ENCODE measurements around the gene KCTD11. TPM values are rescaled to one million over a fixed set of nuclear protein-coding genes. Genes with fewer than 3 reads are reported as not detected.

Gene KCTD11
- total and polyA plus RNA-seq, 2 of the 13 experiments (the other 11 are each of a cell fraction or from before 2014, with no cell fraction given), result 1.6 to 2.6 TPM

DNA sequence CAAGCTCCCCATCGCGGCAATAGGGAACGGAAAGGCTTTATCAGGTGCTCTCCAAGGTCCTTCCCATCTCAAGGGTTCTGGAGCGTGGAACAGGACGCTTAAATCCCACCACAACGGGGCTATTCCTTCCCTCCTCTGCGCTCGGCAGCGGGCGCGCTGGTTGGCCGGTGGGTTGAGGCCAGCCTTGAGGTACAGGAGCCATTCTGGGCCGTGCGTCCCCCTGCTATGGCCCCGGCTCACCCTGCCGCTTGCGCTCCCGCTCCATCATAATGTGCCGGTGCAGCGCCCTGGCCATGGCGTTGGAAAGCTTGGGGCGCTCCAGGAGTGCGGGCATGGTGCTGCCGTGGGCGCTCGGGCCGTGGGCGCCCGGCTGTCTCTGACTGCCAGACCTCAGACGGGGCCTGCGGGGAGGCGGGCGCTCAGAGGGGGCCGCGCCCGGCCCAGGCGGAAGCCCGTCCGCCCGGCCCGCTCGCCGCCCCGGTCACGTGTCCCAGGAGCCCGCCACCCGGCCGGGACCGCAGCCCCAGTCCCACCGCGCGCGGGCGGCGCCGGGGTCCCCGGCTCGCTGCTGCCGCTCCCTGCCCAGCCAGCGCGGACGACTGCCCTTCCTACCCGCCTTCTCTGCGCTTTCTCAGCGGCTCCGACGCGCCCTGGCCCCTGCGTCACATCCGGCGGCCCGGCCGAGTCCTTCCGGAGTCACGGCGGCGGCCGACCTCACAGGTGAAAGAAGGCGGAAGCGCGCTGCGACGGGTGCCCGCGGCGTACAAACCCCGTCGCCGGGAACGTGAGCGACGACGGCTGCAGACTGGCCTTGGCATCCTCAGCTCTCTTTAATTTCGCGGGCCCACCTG is 37.0 kb upstream of the KCTD11 start, which contains the start of gene GPS2 (continued):
- TF ChIP-seq, protein P1, sequence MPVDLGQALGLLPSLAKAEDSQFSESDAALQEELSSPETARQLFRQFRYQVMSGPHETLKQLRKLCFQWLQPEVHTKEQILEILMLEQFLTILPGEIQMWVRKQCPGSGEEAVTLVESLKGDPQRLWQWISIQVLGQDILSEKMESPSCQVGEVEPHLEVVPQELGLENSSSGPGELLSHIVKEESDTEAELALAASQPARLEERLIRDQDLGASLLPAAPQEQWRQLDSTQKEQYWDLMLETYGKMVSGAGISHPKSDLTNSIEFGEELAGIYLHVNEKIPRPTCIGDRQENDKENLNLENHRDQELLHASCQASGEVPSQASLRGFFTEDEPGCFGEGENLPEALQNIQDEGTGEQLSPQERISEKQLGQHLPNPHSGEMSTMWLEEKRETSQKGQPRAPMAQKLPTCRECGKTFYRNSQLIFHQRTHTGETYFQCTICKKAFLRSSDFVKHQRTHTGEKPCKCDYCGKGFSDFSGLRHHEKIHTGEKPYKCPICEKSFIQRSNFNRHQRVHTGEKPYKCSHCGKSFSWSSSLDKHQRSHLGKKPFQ (CRISPR knock-in tag; IDR thresholded peaks at IDR 0.05; ENCODE audit: insufficient replicate concordance), result no peak
- TF ChIP-seq ZNF335 (CRISPR knock-in tag; IDR thresholded peaks at IDR 0.05) (peak; percentile 73; the same call in 1 of the 2 replicates), JDP2 (CRISPR knock-in tag; IDR thresholded peaks at IDR 0.05; ENCODE audit: borderline replicate concordance) (peak; percentile 42; the same call in 1 of the 2 replicates), ZNF329 (CRISPR knock-in tag; IDR thresholded peaks at IDR 0.05; ENCODE audit: low read depth) (no peak; the same call in 1 of the 2 replicates), NKX3-1 (CRISPR knock-in tag; IDR thresholded peaks at IDR 0.05) (0 out of 2 replicates have a peak, but pooled peaks have one; percentile 49), ZNF530 (CRISPR knock-in tag; IDR thresholded peaks at IDR 0.05; ENCODE audit: low read depth) (no peak), CHCHD3 (CRISPR knock-in tag; IDR thresholded peaks at IDR 0.05) (no peak), MED1 (CRISPR knock-in tag; IDR thresholded peaks at IDR 0.05) (peak; percentile 83), ZNF724P (CRISPR knock-in tag; IDR thresholded peaks at IDR 0.05; ENCODE audit: borderline replicate concordance) (no peak), DR1 (CRISPR knock-in tag; IDR thresholded peaks at IDR 0.05) (peak; percentile 54; the same call in 1 of the 2 replicates), ZNF780A (CRISPR knock-in tag; IDR thresholded peaks at IDR 0.05) (no peak), ZNF775 (CRISPR knock-in tag; IDR thresholded peaks at IDR 0.05; ENCODE audit: borderline replicate concordance) (no peak), SMAD3 (CRISPR knock-in tag; IDR thresholded peaks at IDR 0.05) (0 out of 2 replicates have a peak, but pooled peaks have one; percentile 59), REPIN1 (CRISPR knock-in tag; IDR thresholded peaks at IDR 0.05; ENCODE audit: borderline replicate concordance, low read depth) (peak; percentile 92), THAP11 (CRISPR knock-in tag; IDR thresholded peaks at IDR 0.05) (peak; percentile 95), ZBTB8A (CRISPR knock-in tag; IDR thresholded peaks at IDR 0.05; ENCODE audit: borderline replicate concordance, low read depth) (no peak), TCF12 (IDR thresholded peaks at IDR 0.05) (no peak), TCF12 (CRISPR knock-in tag; IDR thresholded peaks at IDR 0.05) (0 out of 2 replicates have a peak, but pooled peaks have one; percentile 16)
- TF ChIP-seq, protein P2, sequence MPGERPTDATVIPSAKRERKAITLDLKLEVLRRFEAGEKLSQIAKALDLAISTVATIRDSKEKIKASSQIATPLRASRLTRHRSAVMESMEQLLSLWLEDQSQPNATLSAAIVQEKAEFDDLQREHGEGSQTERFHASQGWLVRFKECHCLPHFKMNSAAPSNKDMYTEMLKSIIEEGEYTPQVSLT (CRISPR knock-in tag; IDR thresholded peaks at IDR 0.05; ENCODE audit: borderline replicate concordance, low read depth), result no peak; the same call in 1 of the 2 replicates
- TF ChIP-seq, protein P3, sequence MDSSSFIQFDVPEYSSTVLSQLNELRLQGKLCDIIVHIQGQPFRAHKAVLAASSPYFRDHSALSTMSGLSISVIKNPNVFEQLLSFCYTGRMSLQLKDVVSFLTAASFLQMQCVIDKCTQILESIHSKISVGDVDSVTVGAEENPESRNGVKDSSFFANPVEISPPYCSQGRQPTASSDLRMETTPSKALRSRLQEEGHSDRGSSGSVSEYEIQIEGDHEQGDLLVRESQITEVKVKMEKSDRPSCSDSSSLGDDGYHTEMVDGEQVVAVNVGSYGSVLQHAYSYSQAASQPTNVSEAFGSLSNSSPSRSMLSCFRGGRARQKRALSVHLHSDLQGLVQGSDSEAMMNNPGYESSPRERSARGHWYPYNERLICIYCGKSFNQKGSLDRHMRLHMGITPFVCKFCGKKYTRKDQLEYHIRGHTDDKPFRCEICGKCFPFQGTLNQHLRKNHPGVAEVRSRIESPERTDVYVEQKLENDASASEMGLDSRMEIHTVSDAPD (CRISPR knock-in tag; IDR thresholded peaks at IDR 0.05), result 0 out of 2 replicates have a peak, but pooled peaks have one; percentile 47
- TF ChIP-seq, protein P4, sequence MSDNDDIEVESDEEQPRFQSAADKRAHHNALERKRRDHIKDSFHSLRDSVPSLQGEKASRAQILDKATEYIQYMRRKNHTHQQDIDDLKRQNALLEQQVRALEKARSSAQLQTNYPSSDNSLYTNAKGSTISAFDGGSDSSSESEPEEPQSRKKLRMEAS (IDR thresholded peaks at IDR 0.05), result peak; percentile 88
- TF ChIP-seq, protein P5, sequence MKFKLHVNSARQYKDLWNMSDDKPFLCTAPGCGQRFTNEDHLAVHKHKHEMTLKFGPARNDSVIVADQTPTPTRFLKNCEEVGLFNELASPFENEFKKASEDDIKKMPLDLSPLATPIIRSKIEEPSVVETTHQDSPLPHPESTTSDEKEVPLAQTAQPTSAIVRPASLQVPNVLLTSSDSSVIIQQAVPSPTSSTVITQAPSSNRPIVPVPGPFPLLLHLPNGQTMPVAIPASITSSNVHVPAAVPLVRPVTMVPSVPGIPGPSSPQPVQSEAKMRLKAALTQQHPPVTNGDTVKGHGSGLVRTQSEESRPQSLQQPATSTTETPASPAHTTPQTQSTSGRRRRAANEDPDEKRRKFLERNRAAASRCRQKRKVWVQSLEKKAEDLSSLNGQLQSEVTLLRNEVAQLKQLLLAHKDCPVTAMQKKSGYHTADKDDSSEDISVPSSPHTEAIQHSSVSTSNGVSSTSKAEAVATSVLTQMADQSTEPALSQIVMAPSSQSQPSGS (CRISPR knock-in tag; IDR thresholded peaks at IDR 0.05), result peak; percentile 86
- TF ChIP-seq, protein P6, sequence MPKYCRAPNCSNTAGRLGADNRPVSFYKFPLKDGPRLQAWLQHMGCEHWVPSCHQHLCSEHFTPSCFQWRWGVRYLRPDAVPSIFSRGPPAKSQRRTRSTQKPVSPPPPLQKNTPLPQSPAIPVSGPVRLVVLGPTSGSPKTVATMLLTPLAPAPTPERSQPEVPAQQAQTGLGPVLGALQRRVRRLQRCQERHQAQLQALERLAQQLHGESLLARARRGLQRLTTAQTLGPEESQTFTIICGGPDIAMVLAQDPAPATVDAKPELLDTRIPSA (CRISPR knock-in tag; IDR thresholded peaks at IDR 0.05; ENCODE audit: borderline replicate concordance), result no peak
